SH-SY5Y (cell line): ENCODE data around the gene DLG2.

Experiments
- GATA2 ChIP-seq: IDR thresholded peaks from 2 replicates; pipeline ENCODE4 v1.6.1; 2011; ENCODE audit warnings: mild to moderate bottlenecking, low read depth, low read length
- GATA3 ChIP-seq: IDR thresholded peaks from 2 replicates; pipeline ENCODE4 v1.6.1; 2011; ENCODE audit warnings: low read depth, mild to moderate bottlenecking, low read length, moderate library complexity

DNA sequence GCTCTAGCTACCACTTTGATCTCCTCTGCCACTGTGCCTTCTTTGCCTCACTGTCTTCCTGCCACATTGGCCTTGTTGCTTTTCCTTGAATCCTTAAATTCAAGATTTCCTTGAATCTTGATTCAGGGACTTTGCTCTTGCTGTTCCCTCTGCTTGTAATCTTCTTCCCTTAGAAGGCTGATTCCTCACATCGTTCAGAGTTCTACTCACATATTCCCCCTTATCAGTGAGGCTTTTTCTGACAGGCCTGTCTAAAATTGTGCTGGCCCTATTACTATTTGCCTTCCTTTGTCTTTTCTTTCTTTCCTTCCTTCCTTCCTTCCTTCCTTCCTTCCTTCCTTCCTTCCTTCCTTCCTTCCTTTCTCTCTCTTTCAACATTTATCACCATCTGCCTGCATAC lies 2134.1 kb downstream of the DLG2 start:
- TF ChIP-seq GATA2 (no peak), GATA3 (no peak)
